IMR-90 (cell line): ENCODE data around the gene DICER1. TPM values are rescaled to one million over a fixed set of nuclear protein-coding genes. Genes with fewer than 3 reads are reported as not detected.
A peak's percentile ranks its signal among the peaks of the same experiment; 100 is the strongest.

Experiments
- ATAC-seq: fragments of 200-7000 bp; cut with Tn5 transposase; 2 replicates; pipeline ENCODE4 v1.9.1; 2020; ENCODE audit warnings: low read depth, mild to moderate bottlenecking, moderate library complexity
- BruUV-seq: library from RNA; stranded (reverse); fragments of 400-500 nt; replicated peaks from 2 replicates; lab custom pipeline; 2021; lab: Mats Ljungman, UMichigan
- CTCF ChIA-PET: fragments of 300-600 bp; formaldehyde crosslinking; extraction: SDS; loops from one replicate; lab custom pipeline; 2021; ENCODE audit warnings: antibody characterized with exemption; lab: Yijun Ruan, JAX
- POLR2A ChIA-PET: fragments of 300-600 bp; sonication (Branson Sonifier 250); formaldehyde crosslinking; loops from one replicate; lab custom pipeline; 2022; ENCODE audit warnings: antibody characterized with exemption; ENCODE audit not compliant: unreplicated experiment; lab: Charles Lee
- DNase-seq: peaks from one replicate; pipeline ENCODE4 v3.0.0; 2013
- H2AFZ ChIP-seq: replicated peaks from 2 replicates; pipeline ENCODE3; 2013; ENCODE audit warnings: low read length, mild to moderate bottlenecking; ENCODE audit not compliant: poor library complexity
- H2AK5ac ChIP-seq: 2 replicates; pipeline ENCODE4 v1.6.1; 2013; ENCODE audit warnings: low read depth, low read length, inconsistent platforms
- H2AK9ac ChIP-seq: replicated peaks from 2 replicates; pipeline ENCODE3; 2013; ENCODE audit warnings: mild to moderate bottlenecking, low read depth, low read length, moderate library complexity; ENCODE audit not compliant: poor library complexity
- H2BK120ac ChIP-seq: 2 replicates; pipeline ENCODE4 v1.6.1; 2013; ENCODE audit warnings: low read depth, low read length, inconsistent platforms
- H2BK15ac ChIP-seq: 3 replicates; pipeline ENCODE4 v1.6.1; 2013; ENCODE audit warnings: low read depth, low read length, inconsistent platforms
- H2BK20ac ChIP-seq: 2 replicates; pipeline ENCODE4 v1.6.1; 2013; ENCODE audit warnings: low read depth, mild to moderate bottlenecking, inconsistent platforms, low read length, moderate library complexity
- H2BK5ac ChIP-seq: 2 replicates; pipeline ENCODE4 v1.6.1; 2013; ENCODE audit warnings: mild to moderate bottlenecking, low read depth, low read length, inconsistent platforms; ENCODE audit not compliant: poor library complexity, severe bottlenecking
- H3K14ac ChIP-seq: replicated peaks from 2 replicates; pipeline ENCODE4 v1.6.1; 2013; ENCODE audit warnings: low read depth, low read length, inconsistent platforms
- H3K18ac ChIP-seq: 2 replicates; pipeline ENCODE4 v1.6.1; 2013; ENCODE audit warnings: low read depth, low read length, control low read depth
- H3K23ac ChIP-seq: 2 replicates; pipeline ENCODE4 v1.6.1; 2013; ENCODE audit warnings: low read depth, low read length, inconsistent platforms
- H3K27ac ChIP-seq: 2 replicates; pipeline ENCODE4 v1.5.1; 2013; ENCODE audit warnings: mild to moderate bottlenecking, control low read depth, low read length; ENCODE audit not compliant: insufficient read depth
- H3K27me3 ChIP-seq: 2 replicates; pipeline ENCODE4 v1.6.1; 2013; ENCODE audit warnings: low read length; ENCODE audit not compliant: control insufficient read depth, insufficient read depth
- H3K36me3 ChIP-seq: 2 replicates; pipeline ENCODE4 v1.6.1; 2013; ENCODE audit warnings: low read length, mixed read lengths; ENCODE audit not compliant: control insufficient read depth, insufficient read depth
- H3K4ac ChIP-seq: 2 replicates; pipeline ENCODE4 v1.6.1; 2013; ENCODE audit warnings: low read depth, low read length, inconsistent platforms
- H3K4me1 ChIP-seq: 2 replicates; pipeline ENCODE4 v1.6.1; 2013; ENCODE audit warnings: low read length, mixed read lengths; ENCODE audit not compliant: control insufficient read depth, insufficient read depth
- H3K4me2 ChIP-seq: 2 replicates; pipeline ENCODE4 v1.6.1; 2013; ENCODE audit warnings: low read depth, mild to moderate bottlenecking, control low read depth, low read length, moderate library complexity
- H3K4me3 ChIP-seq: 2 replicates; pipeline ENCODE4 v1.5.1; 2013; ENCODE audit warnings: low read depth, mild to moderate bottlenecking, control low read depth, low read length, moderate library complexity; ENCODE audit not compliant: insufficient read depth
- H3K56ac ChIP-seq: 2 replicates; pipeline ENCODE4 v1.6.1; 2013; ENCODE audit warnings: low read length, inconsistent platforms; ENCODE audit not compliant: insufficient read depth; ENCODE audit errors: extremely low read depth
- H3K79me1 ChIP-seq, 2 experiments: 2 replicates each; pipeline ENCODE4 v1.6.1; 2013; ENCODE audit warnings: low read length in 2 of 2, inconsistent platforms in 1 of 2, low read depth in 1 of 2
- H3K9ac ChIP-seq: 2 replicates; pipeline ENCODE4 v1.6.1; 2013; ENCODE audit warnings: low read depth, low read length, control low read depth
- H3K9me1 ChIP-seq: 2 replicates; pipeline ENCODE4 v1.6.1; 2013; ENCODE audit warnings: low read length, inconsistent platforms; ENCODE audit not compliant: insufficient read depth
- H3K9me3 ChIP-seq: 2 replicates; pipeline ENCODE4 v1.6.1; 2013; ENCODE audit warnings: low read length; ENCODE audit not compliant: control insufficient read depth, insufficient read depth
- H4K20me1 ChIP-seq: 2 replicates; pipeline ENCODE4 v1.6.1; 2013; ENCODE audit warnings: low read length, inconsistent platforms; ENCODE audit not compliant: insufficient read depth
- H4K5ac ChIP-seq: 2 replicates; pipeline ENCODE4 v1.6.1; 2013; ENCODE audit warnings: mild to moderate bottlenecking, low read depth, low read length, control low read depth
- H4K8ac ChIP-seq, 2 experiments: 2 replicates each; pipeline ENCODE4 v1.6.1; 2013; ENCODE audit warnings: low read depth in 2 of 2, low read length in 2 of 2, control low read depth in 1 of 2, inconsistent platforms in 1 of 2
- H4K91ac ChIP-seq: 2 replicates; pipeline ENCODE4 v1.6.1; 2013; ENCODE audit warnings: low read depth, low read length, inconsistent platforms; ENCODE audit not compliant: insufficient read depth
- BHLHE40 ChIP-seq: fragments of 150-350 bp; IDR thresholded peaks from 2 replicates; pipeline ENCODE4 v1.6.1; 2016; ENCODE audit warnings: mild to moderate bottlenecking, low read depth, low read length
- CEBPB ChIP-seq: IDR thresholded peaks from 2 replicates; pipeline ENCODE4 v1.6.1; 2012; ENCODE audit warnings: low read depth, low read length, improper control_type of control experiment
- CHD1 ChIP-seq: IDR thresholded peaks from 2 replicates; pipeline ENCODE4 v1.6.1; 2012; ENCODE audit warnings: low read depth, low read length, improper control_type of control experiment
- FOS ChIP-seq: fragments of 150-350 bp; IDR thresholded peaks from 2 replicates; pipeline ENCODE4 v1.6.1; 2016; ENCODE audit warnings: low read depth, low read length
- MAFK ChIP-seq: IDR thresholded peaks from 2 replicates; pipeline ENCODE4 v1.6.1; 2012; ENCODE audit warnings: low read depth, low read length, improper control_type of control experiment
- MAZ ChIP-seq: IDR thresholded peaks from 2 replicates; pipeline ENCODE4 v1.6.1; 2012; ENCODE audit warnings: low read depth, mild to moderate bottlenecking, low read length, improper control_type of control experiment, moderate library complexity, borderline replicate concordance
- MXI1 ChIP-seq: IDR thresholded peaks from 2 replicates; pipeline ENCODE4 v1.6.1; 2012; ENCODE audit warnings: low read depth, mild to moderate bottlenecking, low read length, moderate library complexity, borderline replicate concordance
- NFE2L2 ChIP-seq: fragments of 150-350 bp; IDR thresholded peaks from 2 replicates; pipeline ENCODE4 v1.6.1; 2016; ENCODE audit warnings: low read depth, mild to moderate bottlenecking, low read length
- POLR2A ChIP-seq: IDR thresholded peaks from 2 replicates; pipeline ENCODE4 v1.6.1; 2012; ENCODE audit warnings: mild to moderate bottlenecking, low read depth, low read length
- RCOR1 ChIP-seq: IDR thresholded peaks from 2 replicates; pipeline ENCODE4 v1.6.1; 2012; ENCODE audit warnings: mild to moderate bottlenecking, low read length, improper control_type of control experiment; ENCODE audit not compliant: insufficient replicate concordance
- RFX5 ChIP-seq: IDR thresholded peaks from 2 replicates; pipeline ENCODE4 v1.8.0; 2012; ENCODE audit warnings: low read depth, mild to moderate bottlenecking, low read length, moderate library complexity
- SMC3 ChIP-seq: fragments of 150-350 bp; IDR thresholded peaks from 2 replicates; pipeline ENCODE4 v1.6.1; 2016; ENCODE audit warnings: low read depth, mild to moderate bottlenecking, antibody characterized with exemption, low read length, moderate library complexity
- WGBS, 2 experiments: methylation state at CpG; one replicate each; pipeline versions ENCODE4 v1.1.5 to v1.1.7; 2013; ENCODE audit warnings: missing lambda C conversion rate in 2 of 2; ENCODE audit not compliant: insufficient read length in 1 of 2; ENCODE audit errors: extremely low coverage in 2 of 2; 5-methylcytosine and 5-hydroxymethylcytosine counted together
- dilution Hi-C: fragments of 300-500 bp; cut with HindIII; formaldehyde crosslinking; loops from one replicate; pipeline ENCODE4 v1.14.3; 2018; ENCODE audit warnings: low sequenced_read_pairs; ENCODE audit not compliant: unreplicated experiment
- in situ Hi-C: fragments of 300-500 bp; cut with MboI; formaldehyde crosslinking; loops from 3 replicates; pipeline ENCODE4 v1.14.3; 2019; ENCODE audit warnings: low sequenced_read_pairs, inconsistent platforms, mixed read lengths
- intact Hi-C: fragments of 100-400 bp; cut with micrococcal nuclease; formaldehyde crosslinking; loops from 2 replicates; pipeline ENCODE4 v1.10.0; 2022
- polyA plus RNA-seq, 3 experiments: library from polyadenylated mRNA; depleted of rRNA; stranded (reverse); fragments of >200 nt; gene quantifications; 2 replicates each; pipeline ENCODE4 v1.2.3, GENCODE V29; 2012; ENCODE audit warnings: low replicate concordance in 1 of 3
- total RNA-seq: library from RNA; depleted of rRNA; stranded (reverse); fragments of >200 nt; gene quantifications from 2 replicates; pipeline ENCODE4 v1.2.3, GENCODE V29; 2012
- TF ChIP-seq, protein P1 (sequence below): fragments of 150-350 bp; IDR thresholded peaks from 2 replicates; pipeline ENCODE4 v1.6.1; 2017; ENCODE audit warnings: mild to moderate bottlenecking, antibody characterized with exemption, low read length, low read depth
- TF ChIP-seq, protein P2 (sequence below): fragments of 150-350 bp; IDR thresholded peaks from 2 replicates; pipeline ENCODE4 v1.6.1; 2016; ENCODE audit warnings: low read depth, mild to moderate bottlenecking, low read length, moderate library complexity, borderline replicate concordance

The DICER1 gene
- total and polyA plus RNA-seq, 2 of the 4 experiments (the other 2 are of a cell fraction): 9.7 to 49.5 TPM

DNA sequence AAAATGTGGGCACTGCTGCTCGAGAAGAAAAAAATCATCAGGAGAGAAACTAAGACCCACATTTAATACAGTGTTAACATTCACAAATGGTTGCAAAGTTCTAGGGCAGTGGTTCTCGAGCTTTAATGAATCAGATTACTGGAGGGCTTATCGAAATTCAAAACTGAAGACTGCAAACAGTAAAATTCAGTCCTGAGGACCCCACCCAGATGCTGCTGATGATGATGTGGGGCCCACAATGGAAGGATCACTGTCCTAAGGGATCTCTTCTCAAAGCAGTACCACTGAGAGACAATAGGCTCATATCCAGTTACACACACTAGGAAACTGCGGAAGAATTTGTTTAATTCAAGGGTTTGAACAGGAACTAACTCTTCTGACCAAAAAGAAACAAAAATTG is 31.4 kb downstream of the DICER1 start:
- intact Hi-C loops (loop anchor here (10.0 kb wide), 1 partner anchor 409 kb away; the partner anchor contains the start of gene GLRX5), dilution Hi-C loops (no loop called here), in situ Hi-C loops (loop anchor here (25.0 kb wide), 1 partner anchor 386 kb away; the partner anchor contains the start of gene SYNE3)
- Histone ChIP-seq H4K20me1 (no peaks in the 10 kb centered on the region), H2BK5ac (no peak overlapping the region), H4K5ac (peak overlapping the region; percentile 58; the same call in 1 of the 2 replicates), H2AK5ac (peak overlapping the region; percentile 31; the same call in 1 of the 2 replicates), H2BK20ac (no peak overlapping the region), H3K36me3 (peaks cover 14% of the 10 kb centered on the region), H2AFZ (no peak overlapping the region), H4K8ac (peak overlapping the region in 1 of 2 experiments; percentile 52; a peak in 1 of 4 replicates), H2BK120ac (no peak overlapping the region), H2AK9ac (no peak overlapping the region), H3K4me3 (no peak overlapping the region), H3K56ac (no peak overlapping the region), H3K79me1 (peaks cover 25 to 31% of the 10 kb centered on the region in 2 experiments), H3K14ac (0 out of 2 replicates have a peak overlapping the region, but pooled peaks have one; percentile 19), H3K9ac (no peak overlapping the region), H4K91ac (no peak overlapping the region), H3K4ac (no peak overlapping the region), H3K9me1 (peaks cover 2% of the 10 kb centered on the region; the same call in 1 of the 2 replicates), H3K4me1 (peaks cover 5% of the 10 kb centered on the region), H3K9me3 (no peaks in the 10 kb centered on the region), H3K27me3 (no peaks in the 10 kb centered on the region), H3K23ac (peak overlapping the region; percentile 39; the same call in 1 of the 2 replicates), H3K4me2 (no peak overlapping the region), H3K27ac (no peak overlapping the region), H2BK15ac (no peak overlapping the region), H3K18ac (peak overlapping the region; percentile 64; the same call in 1 of the 2 replicates)
- ChIA-PET POLR2A (no interaction called here), CTCF (no interaction called here)
- no peak for DNase-seq
- 100% methylated on average over 1 of the region's 4 CpGs; no CpG with 5 or more reads in 1 of the 2 experiments for WGBS, 2 experiments
- BruUV-seq: no TSS peak
- TF ChIP-seq POLR2A (no peak), CHD1 (no peak), MAFK (no peak), MAZ (no peak), FOS (no peak), NFE2L2 (no peak), SMC3 (no peak), RFX5 (no peak), MXI1 (no peak), RCOR1 (no peak), BHLHE40 (no peak), CEBPB (no peak)
- TF ChIP-seq, protein P1, sequence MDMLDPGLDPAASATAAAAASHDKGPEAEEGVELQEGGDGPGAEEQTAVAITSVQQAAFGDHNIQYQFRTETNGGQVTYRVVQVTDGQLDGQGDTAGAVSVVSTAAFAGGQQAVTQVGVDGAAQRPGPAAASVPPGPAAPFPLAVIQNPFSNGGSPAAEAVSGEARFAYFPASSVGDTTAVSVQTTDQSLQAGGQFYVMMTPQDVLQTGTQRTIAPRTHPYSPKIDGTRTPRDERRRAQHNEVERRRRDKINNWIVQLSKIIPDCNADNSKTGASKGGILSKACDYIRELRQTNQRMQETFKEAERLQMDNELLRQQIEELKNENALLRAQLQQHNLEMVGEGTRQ: no peak
- TF ChIP-seq, protein P2, sequence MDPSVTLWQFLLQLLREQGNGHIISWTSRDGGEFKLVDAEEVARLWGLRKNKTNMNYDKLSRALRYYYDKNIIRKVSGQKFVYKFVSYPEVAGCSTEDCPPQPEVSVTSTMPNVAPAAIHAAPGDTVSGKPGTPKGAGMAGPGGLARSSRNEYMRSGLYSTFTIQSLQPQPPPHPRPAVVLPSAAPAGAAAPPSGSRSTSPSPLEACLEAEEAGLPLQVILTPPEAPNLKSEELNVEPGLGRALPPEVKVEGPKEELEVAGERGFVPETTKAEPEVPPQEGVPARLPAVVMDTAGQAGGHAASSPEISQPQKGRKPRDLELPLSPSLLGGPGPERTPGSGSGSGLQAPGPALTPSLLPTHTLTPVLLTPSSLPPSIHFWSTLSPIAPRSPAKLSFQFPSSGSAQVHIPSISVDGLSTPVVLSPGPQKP: no peak
- no peak for ATAC-seq
